Measurements from ENCODE around the gene ZNF830.
"Not testable (repeated sequence)": the region's sequence is repeated elsewhere in the genome, so short reads cannot be mapped to it uniquely, and the experiment has no call there.

Gene ZNF830

GRCh38 chr17:34961093-34961911, at the start of gene ZNF830, which contains the start of gene CCT6B:
Gene ZNF830 (plus strand): TSS chr17:34961540. CDS start chr17:34961567, 27 bp downstream.
Gene CCT6B (minus strand): TSS chr17:34961460. CDS start chr17:34961393, 67 bp downstream.
- Histone ChIP-seq H3K27me3 (ENCODE audit: control insufficient read depth, insufficient read depth, low read length) (peaks cover 3% of the 10 kb centered on the region), H3K4me1 (ENCODE audit: control insufficient read depth, insufficient read depth, low read length) (no peaks in the 10 kb centered on the region), H3K4me3 (ENCODE audit: low read depth, low read length) (peak within 1 kb of the TSS; percentile 100), H3K9ac (ENCODE audit: low read depth, low read length) (peak within 1 kb of the TSS; percentile 97), H3K9me3 (ENCODE audit: control insufficient read depth, insufficient read depth, low read length) (no peaks in the 10 kb centered on the region), H3K36me3 (ENCODE audit: control insufficient read depth, insufficient read depth, low read length) (peaks cover 6% of the 10 kb centered on the region)

- Histone ChIP-seq H3K27me3 (ENCODE audit: control insufficient read depth, insufficient read depth, low read length) (no peaks in the 10 kb centered on the region), H3K36me3 (ENCODE audit: control insufficient read depth, insufficient read depth, low read length) (no peaks in the 10 kb centered on the region), H3K4me1 (ENCODE audit: control insufficient read depth, insufficient read depth, low read length) (no peaks in the 10 kb centered on the region), H3K4me3 (ENCODE audit: low read depth, low read length) (no peak overlapping the region), H3K9me3 (ENCODE audit: control insufficient read depth, insufficient read depth, low read length) (no peaks in the 10 kb centered on the region), H3K9ac (ENCODE audit: low read depth, low read length) (no peak overlapping the region)
Observed at GRCh38 chr17:34913001-34913400, 48.3 kb upstream of the ZNF830 start.

GRCh38 chr17:34916120-34916519, 45.2 kb upstream of the ZNF830 start:
- no peaks in the 10 kb centered on the region for H3K27me3 ChIP-seq (ENCODE audit: control insufficient read depth, insufficient read depth, low read length)
- no peaks in the 10 kb centered on the region for H3K4me1 ChIP-seq (ENCODE audit: control insufficient read depth, insufficient read depth, low read length)
- H3K9me3 ChIP-seq (ENCODE audit: control insufficient read depth, insufficient read depth, low read length) = no peaks in the 10 kb centered on the region
- H3K36me3 ChIP-seq (ENCODE audit: control insufficient read depth, insufficient read depth, low read length) = no peaks in the 10 kb centered on the region
- no peak overlapping the region for H3K4me3 ChIP-seq (ENCODE audit: low read depth, low read length)
- no peak overlapping the region for H3K9ac ChIP-seq (ENCODE audit: low read depth, low read length)

GRCh38 chr17:34917381-34917780, 44.0 kb upstream of the ZNF830 start:
- Histone ChIP-seq H3K4me3 (ENCODE audit: low read depth, low read length) (no peak overlapping the region), H3K9ac (ENCODE audit: low read depth, low read length) (no peak overlapping the region), H3K27me3 (ENCODE audit: control insufficient read depth, insufficient read depth, low read length) (no peaks in the 10 kb centered on the region), H3K36me3 (ENCODE audit: control insufficient read depth, insufficient read depth, low read length) (no peaks in the 10 kb centered on the region), H3K9me3 (ENCODE audit: control insufficient read depth, insufficient read depth, low read length) (no peaks in the 10 kb centered on the region), H3K4me1 (ENCODE audit: control insufficient read depth, insufficient read depth, low read length) (no peaks in the 10 kb centered on the region)

- Histone ChIP-seq H3K36me3 (ENCODE audit: control insufficient read depth, insufficient read depth, low read length) (no peaks in the 10 kb centered on the region), H3K9me3 (ENCODE audit: control insufficient read depth, insufficient read depth, low read length) (no peaks in the 10 kb centered on the region), H3K9ac (ENCODE audit: low read depth, low read length) (no peak overlapping the region), H3K27me3 (ENCODE audit: control insufficient read depth, insufficient read depth, low read length) (no peaks in the 10 kb centered on the region), H3K4me3 (ENCODE audit: low read depth, low read length) (no peak overlapping the region), H3K4me1 (ENCODE audit: control insufficient read depth, insufficient read depth, low read length) (no peaks in the 10 kb centered on the region)
Observed at GRCh38 chr17:34920676-34921075, 40.7 kb upstream of the ZNF830 start.

- no peak overlapping the region for H3K4me3 ChIP-seq (ENCODE audit: low read depth, low read length)
- H3K4me1 ChIP-seq (ENCODE audit: control insufficient read depth, insufficient read depth, low read length) = no peaks in the 10 kb centered on the region
- no peak overlapping the region for H3K9ac ChIP-seq (ENCODE audit: low read depth, low read length)
- no peaks in the 10 kb centered on the region for H3K36me3 ChIP-seq (ENCODE audit: control insufficient read depth, insufficient read depth, low read length)
- no peaks in the 10 kb centered on the region for H3K27me3 ChIP-seq (ENCODE audit: control insufficient read depth, insufficient read depth, low read length)
- no peaks in the 10 kb centered on the region for H3K9me3 ChIP-seq (ENCODE audit: control insufficient read depth, insufficient read depth, low read length)
Observed at GRCh38 chr17:34926661-34927060, 34.7 kb upstream of the ZNF830 start.

- Histone ChIP-seq H3K36me3 (ENCODE audit: control insufficient read depth, insufficient read depth, low read length) (no peaks in the 10 kb centered on the region), H3K27me3 (ENCODE audit: control insufficient read depth, insufficient read depth, low read length) (no peaks in the 10 kb centered on the region), H3K9ac (ENCODE audit: low read depth, low read length) (no peak overlapping the region), H3K9me3 (ENCODE audit: control insufficient read depth, insufficient read depth, low read length) (no peaks in the 10 kb centered on the region), H3K4me3 (ENCODE audit: low read depth, low read length) (no peak overlapping the region), H3K4me1 (ENCODE audit: control insufficient read depth, insufficient read depth, low read length) (no peaks in the 10 kb centered on the region)
Observed at GRCh38 chr17:34930283-34930682, 31.1 kb upstream of the ZNF830 start.

- not testable (repeated sequence) for H3K36me3 ChIP-seq (ENCODE audit: control insufficient read depth, insufficient read depth, low read length); H3K4me3 ChIP-seq (ENCODE audit: low read depth, low read length); H3K4me1 ChIP-seq (ENCODE audit: control insufficient read depth, insufficient read depth, low read length); H3K27me3 ChIP-seq (ENCODE audit: control insufficient read depth, insufficient read depth, low read length); H3K9ac ChIP-seq (ENCODE audit: low read depth, low read length); H3K9me3 ChIP-seq (ENCODE audit: control insufficient read depth, insufficient read depth, low read length)
Observed at GRCh38 chr17:34950780-34951179, 10.6 kb upstream of the ZNF830 start.

- Histone ChIP-seq H3K36me3 (ENCODE audit: control insufficient read depth, insufficient read depth, low read length) (no peaks in the 10 kb centered on the region), H3K27me3 (ENCODE audit: control insufficient read depth, insufficient read depth, low read length) (peaks cover 3% of the 10 kb centered on the region), H3K4me3 (ENCODE audit: low read depth, low read length) (no peak overlapping the region), H3K4me1 (ENCODE audit: control insufficient read depth, insufficient read depth, low read length) (no peaks in the 10 kb centered on the region), H3K9ac (ENCODE audit: low read depth, low read length) (no peak overlapping the region), H3K9me3 (ENCODE audit: control insufficient read depth, insufficient read depth, low read length) (no peaks in the 10 kb centered on the region)
Observed at GRCh38 chr17:34958438-34958837, 2.9 kb upstream of the ZNF830 start.

- H3K9ac ChIP-seq (ENCODE audit: low read depth, low read length) = no peak overlapping the region
- H3K9me3 ChIP-seq (ENCODE audit: control insufficient read depth, insufficient read depth, low read length) = no peaks in the 10 kb centered on the region
- no peaks in the 10 kb centered on the region for H3K27me3 ChIP-seq (ENCODE audit: control insufficient read depth, insufficient read depth, low read length)
- H3K4me3 ChIP-seq (ENCODE audit: low read depth, low read length) = no peak overlapping the region
- H3K36me3 ChIP-seq (ENCODE audit: control insufficient read depth, insufficient read depth, low read length) = no peaks in the 10 kb centered on the region
- H3K4me1 ChIP-seq (ENCODE audit: control insufficient read depth, insufficient read depth, low read length) = no peaks in the 10 kb centered on the region
Observed at GRCh38 chr17:34974179-34974578, 12.8 kb downstream of the ZNF830 start.

- no peaks in the 10 kb centered on the region for H3K4me1 ChIP-seq (ENCODE audit: control insufficient read depth, insufficient read depth, low read length)
- H3K27me3 ChIP-seq (ENCODE audit: control insufficient read depth, insufficient read depth, low read length) = no peaks in the 10 kb centered on the region
- no peaks in the 10 kb centered on the region for H3K36me3 ChIP-seq (ENCODE audit: control insufficient read depth, insufficient read depth, low read length)
- no peaks in the 10 kb centered on the region for H3K9me3 ChIP-seq (ENCODE audit: control insufficient read depth, insufficient read depth, low read length)
- H3K4me3 ChIP-seq (ENCODE audit: low read depth, low read length) = no peak overlapping the region
- H3K9ac ChIP-seq (ENCODE audit: low read depth, low read length) = no peak overlapping the region
Observed at GRCh38 chr17:34974794-34975785, 13.8 kb downstream of the ZNF830 start.

All from iPS-15b (cell line).